Neutrophil (primary cell): ENCODE data around the gene PPY.

Experiments used
- H3K27ac ChIP-seq: fragments of 200-600 bp; sonication (generic); 2 replicates; pipeline ENCODE4 v1.5.1; 2016; ENCODE audit warnings: mild to moderate bottlenecking, moderate library complexity
- H3K27me3 ChIP-seq: fragments of 200-600 bp; sonication (generic); 2 replicates; pipeline ENCODE4 v1.6.0; 2016; ENCODE audit warnings: mild to moderate bottlenecking
- H3K36me3 ChIP-seq: fragments of 200-600 bp; sonication (generic); 2 replicates; pipeline ENCODE4 v1.5.1; 2017
- H3K4me1 ChIP-seq, 2 experiments: fragments of 200-600 bp in 1 of 2; sonication (generic) in 1 of 2; 1 replicate in 1 of 2; 2 replicates in 1 of 2; pipeline versions ENCODE4 v1.5.1 to v1.6.1; 2013 to 2016; ENCODE audit warnings: low read depth in 1 of 2, low read length in 1 of 2, mild to moderate bottlenecking in 1 of 2, moderate library complexity in 1 of 2; ENCODE audit not compliant: control insufficient read depth in 1 of 2, insufficient read depth in 1 of 2
- H3K4me3 ChIP-seq, 2 experiments: fragments of 200-600 bp in 1 of 2; sonication (generic) in 1 of 2; 1 replicate in 1 of 2; 2 replicates in 1 of 2; pipeline ENCODE4 v1.5.1; 2013 to 2016; ENCODE audit warnings: low read depth in 1 of 2, low read length in 1 of 2, mild to moderate bottlenecking in 1 of 2, moderate library complexity in 1 of 2
- H3K9me3 ChIP-seq: fragments of 200-600 bp; sonication (generic); 2 replicates; pipeline ENCODE4 v1.5.1; 2016
- CTCF ChIP-seq: fragments of 200-600 bp; sonication (generic); IDR thresholded peaks from 2 replicates; pipeline ENCODE4 v1.5.1; 2016; ENCODE audit warnings: antibody characterized with exemption

PPY gene

GRCh38 chr17:43983515-43984411 lies 41.5 kb upstream of the PPY start:
- H3K9me3 ChIP-seq: no peaks in the 10 kb centered on the region
- no peak overlapping the region for H3K27ac ChIP-seq
- H3K27me3 ChIP-seq: peaks cover 93% of the 10 kb centered on the region
- H3K36me3 ChIP-seq: no peaks in the 10 kb centered on the region
- no peak for TF ChIP-seq CTCF
- peaks cover 3 to 5% of the 10 kb centered on the region in 2 experiments for H3K4me1 ChIP-seq
- H3K4me3 ChIP-seq: no peak overlapping the region

- peaks cover 96% of the 10 kb centered on the region for H3K27me3 ChIP-seq
- H3K27ac ChIP-seq: no peak overlapping the region
- TF ChIP-seq CTCF: no peak
- H3K9me3 ChIP-seq: no peaks in the 10 kb centered on the region
- no peaks in the 10 kb centered on the region for H3K36me3 ChIP-seq
- no peak overlapping the region for H3K4me3 ChIP-seq
- peaks cover 3 to 5% of the 10 kb centered on the region in 2 experiments for H3K4me1 ChIP-seq
These were observed 40.9 kb upstream of the PPY start for GRCh38 chr17:43983196-43983514.

- Histone ChIP-seq H3K27ac (no peak overlapping the region), H3K4me3 (no peak overlapping the region), H3K9me3 (no peaks in the 10 kb centered on the region), H3K27me3 (peaks cover 88% of the 10 kb centered on the region), H3K36me3 (no peaks in the 10 kb centered on the region), H3K4me1 (peaks cover 3 to 5% of the 10 kb centered on the region in 2 experiments)
- no peak for TF ChIP-seq CTCF
These were observed 39.9 kb upstream of the PPY start for GRCh38 chr17:43982171-43982570.

- no peaks in the 10 kb centered on the region for H3K9me3 ChIP-seq
- no peak for TF ChIP-seq CTCF
- no peak overlapping the region for H3K4me3 ChIP-seq
- peaks cover 75% of the 10 kb centered on the region for H3K27me3 ChIP-seq
- no peak overlapping the region for H3K27ac ChIP-seq
- peaks cover 3 to 5% of the 10 kb centered on the region in 2 experiments for H3K4me1 ChIP-seq
- H3K36me3 ChIP-seq: no peaks in the 10 kb centered on the region
These were observed 37.4 kb upstream of the PPY start for GRCh38 chr17:43979671-43980070.

GRCh38 chr17:43979011-43979410 lies 36.7 kb upstream of the PPY start:
- no peak overlapping the region for H3K4me3 ChIP-seq
- TF ChIP-seq CTCF: no peak
- no peaks in the 10 kb centered on the region for H3K9me3 ChIP-seq
- no peak overlapping the region for H3K27ac ChIP-seq
- peaks cover 75% of the 10 kb centered on the region for H3K27me3 ChIP-seq
- H3K36me3 ChIP-seq: no peaks in the 10 kb centered on the region
- H3K4me1 ChIP-seq: peaks cover 3 to 5% of the 10 kb centered on the region in 2 experiments
